Keratinocyte (primary cell): ENCODE measurements around the gene HEPACAM. TPM values are rescaled to one million over a fixed set of nuclear protein-coding genes. Genes with fewer than 3 reads are reported as not detected.

Source experiments
- DNase-seq: peaks from one replicate; pipeline ENCODE4 v3.0.0-alpha.2; 2011; ENCODE audit warnings: low read depth, missing footprints, low spot score
- FAIRE-seq: peaks from 2 replicates; lab custom pipeline; 2011; peaks lifted over from hg19 to GRCh38; lab: Jason Lieb, UNC
- H2AFZ ChIP-seq: 2 replicates; pipeline ENCODE4 v1.6.0; 2012; ENCODE audit warnings: low read length, control low read depth, inconsistent platforms; ENCODE audit not compliant: control insufficient read depth
- H3K27ac ChIP-seq: 2 replicates; pipeline ENCODE4 v1.5.1; 2011; ENCODE audit warnings: low read length; ENCODE audit not compliant: control insufficient read depth, insufficient read depth
- H3K27me3 ChIP-seq: 3 replicates; pipeline ENCODE4 v1.6.0; 2011; ENCODE audit warnings: low read length; ENCODE audit not compliant: control insufficient read depth, insufficient read depth; ENCODE audit errors: extremely low read depth
- H3K36me3 ChIP-seq, 2 experiments: 2 replicates in 1 of 2; 3 replicates in 1 of 2; pipeline ENCODE4 v1.5.1; 2011; ENCODE audit warnings: low read length in 2 of 2, mild to moderate bottlenecking in 1 of 2; ENCODE audit not compliant: control insufficient read depth in 2 of 2, insufficient read depth in 2 of 2; ENCODE audit errors: extremely low read depth in 1 of 2
- H3K4me1 ChIP-seq: 3 replicates; pipeline ENCODE4 v1.5.1; 2011; ENCODE audit warnings: low read length; ENCODE audit not compliant: control insufficient read depth, insufficient read depth; ENCODE audit errors: extremely low read depth
- H3K4me2 ChIP-seq: 3 replicates; pipeline ENCODE4 v1.6.0; 2011; ENCODE audit warnings: low read depth, low read length; ENCODE audit not compliant: control insufficient read depth, insufficient read depth; ENCODE audit errors: extremely low read depth
- H3K4me3 ChIP-seq, 3 experiments: fragments of 200-600 bp in 1 of 3; sonication (generic) in 1 of 3; 2 replicates in 2 of 3; 3 replicates in 1 of 3; pipeline ENCODE4 v1.5.1; 2011 to 2016; ENCODE audit warnings: low read length in 3 of 3, mild to moderate bottlenecking in 3 of 3, control low read depth in 2 of 3, inconsistent platforms in 1 of 3, low read depth in 1 of 3, mixed read lengths in 1 of 3, mixed run types in 1 of 3, moderate library complexity in 1 of 3; ENCODE audit not compliant: control insufficient read depth in 2 of 3, insufficient read depth in 2 of 3; ENCODE audit errors: extremely low read depth in 1 of 3
- H3K79me2 ChIP-seq: 2 replicates; pipeline ENCODE4 v1.6.0; 2012; ENCODE audit warnings: low read length; ENCODE audit not compliant: control insufficient read depth, insufficient read depth
- H3K9ac ChIP-seq: 3 replicates; pipeline ENCODE4 v1.6.0; 2011; ENCODE audit warnings: low read length; ENCODE audit not compliant: control insufficient read depth, insufficient read depth; ENCODE audit errors: extremely low read depth
- H3K9me1 ChIP-seq: 3 replicates; pipeline ENCODE4 v1.6.0; 2011; ENCODE audit warnings: low read length; ENCODE audit not compliant: control insufficient read depth, insufficient read depth; ENCODE audit errors: extremely low read depth
- H3K9me3 ChIP-seq: 2 replicates; pipeline ENCODE4 v1.5.1; 2012; ENCODE audit warnings: low read depth, low read length; ENCODE audit not compliant: control insufficient read depth
- H4K20me1 ChIP-seq: 3 replicates; pipeline ENCODE4 v1.6.0; 2011; ENCODE audit warnings: low read length; ENCODE audit not compliant: control insufficient read depth, insufficient read depth; ENCODE audit errors: extremely low read depth
- EZH2 ChIP-seq: IDR thresholded peaks from one replicate; pipeline ENCODE4 v1.6.1; 2012; ENCODE audit warnings: inconsistent platforms, mild to moderate bottlenecking, low read length, moderate library complexity
- dilution Hi-C: fragments of 300-500 bp; cut with MboI; formaldehyde crosslinking; loops from one replicate; pipeline ENCODE4 v1.7.0; 2020; ENCODE audit warnings: low sequenced_read_pairs; ENCODE audit not compliant: extremely low pct_ligation_motif_present
- polyA plus RNA-seq, 5 experiments: library from polyadenylated mRNA; depleted of rRNA in 3 of 5; stranded (reverse) in 3 of 5; stranded (forward) in 1 of 5; unstranded in 1 of 5; fragments of >200 nt; gene quantifications; 1 replicate in 1 of 5; 2 replicates in 3 of 5; 3 replicates in 1 of 5; pipeline versions ENCODE4 v1.2.1 to v1.2.3, GENCODE V29; 2011 to 2012; ENCODE audit warnings: missing spikeins in 2 of 5, low read depth in 1 of 5, low replicate concordance in 1 of 5
- TF ChIP-seq, protein P1 (sequence below), 3 experiments: IDR thresholded peaks in 1 of 3; conservative IDR thresholded peaks in 1 of 3; optimal IDR thresholded peaks in 1 of 3; 2 replicates in 2 of 3; 3 replicates in 1 of 3; pipeline versions ENCODE3 to v1.5.1; 2011; ENCODE audit warnings: low read length in 3 of 3, mild to moderate bottlenecking in 3 of 3, moderate library complexity in 2 of 3, control low read depth in 1 of 3, inconsistent platforms in 1 of 3; ENCODE audit not compliant: insufficient read depth in 2 of 3; ENCODE audit errors: extremely low read depth in 1 of 3

HEPACAM gene
- polyA plus RNA-seq, 1 donor (not counting 4 experiments of a cell fraction or from before 2014, with no cell fraction given): not detected

DNA sequence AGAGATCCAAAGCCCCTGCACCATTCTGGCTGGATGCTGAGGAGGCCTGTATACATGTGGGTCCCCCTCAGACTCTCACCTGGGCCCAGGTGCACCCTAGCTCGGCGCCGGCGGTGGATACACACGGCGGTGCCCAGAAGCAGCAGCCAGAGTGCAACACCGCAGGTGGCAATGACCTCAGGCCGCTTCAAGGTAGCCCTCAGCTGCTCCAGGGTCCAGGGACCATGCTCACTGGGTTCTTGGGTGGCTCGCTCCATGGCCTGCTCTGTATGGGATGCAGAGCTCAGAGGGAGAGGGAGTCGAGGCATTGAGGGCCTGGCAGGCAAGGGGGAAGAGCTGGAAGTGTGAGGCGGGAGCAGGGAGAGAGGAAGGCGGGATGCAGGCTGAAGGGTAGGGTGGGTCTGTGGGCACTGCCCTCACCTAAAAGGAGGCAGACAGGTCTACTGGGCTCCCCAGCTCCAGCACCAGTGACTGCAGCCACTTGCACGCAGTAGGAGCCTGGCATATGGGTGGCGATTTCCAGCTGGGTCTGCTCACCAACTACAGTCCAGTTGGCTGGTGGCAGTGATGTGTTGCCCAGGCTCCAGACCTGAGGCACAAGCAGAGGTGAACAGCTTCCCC, 42.0 kb downstream of the HEPACAM start:
- no peaks in the 10 kb centered on the region for H3K9me1 ChIP-seq
- FAIRE-seq (no peak), DNase-seq (no peak)
- peaks cover 36% of the 10 kb centered on the region for H3K4me1 ChIP-seq
- TF ChIP-seq, protein P1, sequence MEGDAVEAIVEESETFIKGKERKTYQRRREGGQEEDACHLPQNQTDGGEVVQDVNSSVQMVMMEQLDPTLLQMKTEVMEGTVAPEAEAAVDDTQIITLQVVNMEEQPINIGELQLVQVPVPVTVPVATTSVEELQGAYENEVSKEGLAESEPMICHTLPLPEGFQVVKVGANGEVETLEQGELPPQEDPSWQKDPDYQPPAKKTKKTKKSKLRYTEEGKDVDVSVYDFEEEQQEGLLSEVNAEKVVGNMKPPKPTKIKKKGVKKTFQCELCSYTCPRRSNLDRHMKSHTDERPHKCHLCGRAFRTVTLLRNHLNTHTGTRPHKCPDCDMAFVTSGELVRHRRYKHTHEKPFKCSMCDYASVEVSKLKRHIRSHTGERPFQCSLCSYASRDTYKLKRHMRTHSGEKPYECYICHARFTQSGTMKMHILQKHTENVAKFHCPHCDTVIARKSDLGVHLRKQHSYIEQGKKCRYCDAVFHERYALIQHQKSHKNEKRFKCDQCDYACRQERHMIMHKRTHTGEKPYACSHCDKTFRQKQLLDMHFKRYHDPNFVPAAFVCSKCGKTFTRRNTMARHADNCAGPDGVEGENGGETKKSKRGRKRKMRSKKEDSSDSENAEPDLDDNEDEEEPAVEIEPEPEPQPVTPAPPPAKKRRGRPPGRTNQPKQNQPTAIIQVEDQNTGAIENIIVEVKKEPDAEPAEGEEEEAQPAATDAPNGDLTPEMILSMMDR (optimal IDR thresholded peaks at IDR 0.05 in 1 of 3, IDR thresholded peaks at IDR 0.05 in 1 of 3, conservative IDR thresholded peaks at IDR 0.05 in 1 of 3; ENCODE audit: extremely low read depth in 1 of 3, insufficient read depth in 2 of 3, low read length in 3 of 3): no peak
- no peak for TF ChIP-seq EZH2
- H3K27me3 ChIP-seq: no peaks in the 10 kb centered on the region
- H4K20me1 ChIP-seq: no peaks in the 10 kb centered on the region
- no peak overlapping the region for H3K4me2 ChIP-seq
- no peak overlapping the region for H3K27ac ChIP-seq
- dilution Hi-C loops: no loop called here
- no peaks in the 10 kb centered on the region for H3K79me2 ChIP-seq
- no peaks in the 10 kb centered on the region for H3K36me3 ChIP-seq
- no peak overlapping the region for H2AFZ ChIP-seq
- no peak overlapping the region for H3K9ac ChIP-seq
- no peak overlapping the region for H3K4me3 ChIP-seq
- H3K9me3 ChIP-seq: no peaks in the 10 kb centered on the region

DNA sequence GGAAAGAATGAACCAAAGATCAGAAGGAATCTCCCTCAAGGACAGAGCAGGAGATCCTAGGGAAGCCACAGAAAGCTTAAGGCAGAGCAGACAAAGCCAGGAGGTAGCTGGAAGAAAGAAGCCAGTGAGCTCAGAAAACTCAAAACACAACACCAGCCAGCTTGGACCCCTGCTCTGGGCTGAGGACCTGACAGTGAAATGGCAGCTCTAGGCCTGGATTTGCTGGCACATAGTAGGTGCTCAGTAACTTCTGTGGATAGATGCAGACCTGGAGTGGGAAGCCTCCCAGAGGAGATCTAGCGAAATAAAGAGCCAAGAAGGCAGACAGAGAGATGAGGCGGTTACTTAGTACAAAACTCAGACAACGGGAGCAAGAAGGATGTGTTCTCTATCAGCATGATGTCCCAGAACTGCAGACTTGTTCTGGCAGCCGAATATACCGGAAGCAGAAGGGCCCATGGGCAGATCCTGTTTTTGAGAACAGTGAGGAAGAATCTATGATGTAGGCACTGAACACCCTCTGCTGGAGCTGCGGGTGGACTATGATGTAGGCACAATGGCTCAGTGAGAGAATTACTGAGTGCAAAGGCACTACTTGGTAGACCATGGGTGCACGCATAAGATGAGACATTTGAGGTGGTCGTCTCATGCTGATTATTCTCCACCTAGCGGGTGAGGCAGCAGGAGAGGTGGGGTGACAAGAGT, 42.9 kb downstream of the HEPACAM start:
- Histone ChIP-seq H4K20me1 (no peaks in the 10 kb centered on the region), H3K4me3 (no peak overlapping the region), H3K27ac (no peak overlapping the region), H2AFZ (no peak overlapping the region), H3K9me1 (no peaks in the 10 kb centered on the region), H3K9ac (no peak overlapping the region), H3K4me1 (peaks cover 28% of the 10 kb centered on the region), H3K27me3 (no peaks in the 10 kb centered on the region), H3K36me3 (no peaks in the 10 kb centered on the region), H3K9me3 (no peaks in the 10 kb centered on the region), H3K4me2 (no peak overlapping the region), H3K79me2 (no peaks in the 10 kb centered on the region)
- no peak for DNase-seq
- FAIRE-seq: no peak
- dilution Hi-C loops: no loop called here
- TF ChIP-seq, protein P1 (optimal IDR thresholded peaks at IDR 0.05 in 1 of 3, IDR thresholded peaks at IDR 0.05 in 1 of 3, conservative IDR thresholded peaks at IDR 0.05 in 1 of 3; ENCODE audit: extremely low read depth in 1 of 3, insufficient read depth in 2 of 3, low read length in 3 of 3): no peak
- TF ChIP-seq EZH2: no peak
